Left ventricle myocardium inferior (tissue), 1 donor: ENCODE data around the gene LEFTY2. TPM values are rescaled to one million over a fixed set of nuclear protein-coding genes. Genes with fewer than 3 reads are reported as not detected.

ENCODE experiments used
- DNase-seq: peaks from one replicate; pipeline ENCODE4 v3.0.0-alpha.2; 2020
- H3K27ac ChIP-seq: fragments of 200-600 bp; replicated peaks from 2 replicates; pipeline ENCODE4 v1.8.0; 2021
- H3K27me3 ChIP-seq: fragments of 200-600 bp; 2 replicates; pipeline ENCODE4 v1.8.0; 2021; ENCODE audit warnings: low read depth
- H3K36me3 ChIP-seq: fragments of 200-600 bp; 2 replicates; pipeline ENCODE4 v1.8.0; 2021
- H3K4me1 ChIP-seq: fragments of 200-600 bp; 2 replicates; pipeline ENCODE4 v1.8.0; 2021
- H3K4me3 ChIP-seq: fragments of 200-600 bp; 2 replicates; pipeline ENCODE4 v1.8.0; 2021; ENCODE audit warnings: mild to moderate bottlenecking, moderate library complexity
- H3K9me3 ChIP-seq: fragments of 200-600 bp; replicated peaks from 2 replicates; pipeline ENCODE4 v1.8.0; 2021
- CTCF ChIP-seq: fragments of 200-600 bp; IDR thresholded peaks from 2 replicates; pipeline ENCODE4 v1.8.0; 2021; ENCODE audit warnings: antibody characterized with exemption, mild to moderate bottlenecking, borderline replicate concordance
- intact Hi-C: fragments of 100-400 bp; cut with micrococcal nuclease; formaldehyde crosslinking; loops from one replicate; pipeline ENCODE4 v1.11.0; 2022
- total RNA-seq: library from RNA; stranded (reverse); fragmentation: NEBNext Ultra II Directional; extraction: Animal tissue kit (Norgen Biotek cat#: 25700); gene quantifications from one replicate; pipeline ENCODE4 v1.2.1, GENCODE V29; 2021
- donor health status: DM: no; HTN: yes; CAD: no; lungs with severe emphysema.

The LEFTY2 gene
- total RNA-seq, 1 donor from 2014 or later: 0.69 TPM

GRCh38 chr1:225949041-225949440, 8.0 kb upstream of the LEFTY2 start:
- Histone ChIP-seq H3K27me3 (peaks cover 30% of the 10 kb centered on the region), H3K4me1 (no peaks in the 10 kb centered on the region), H3K27ac (no peak overlapping the region), H3K9me3 (no peaks in the 10 kb centered on the region), H3K4me3 (no peak overlapping the region), H3K36me3 (no peaks in the 10 kb centered on the region)
- no peak for DNase-seq
- no peak for TF ChIP-seq CTCF
- intact Hi-C loops: no loop called here

- no peaks in the 10 kb centered on the region for H3K36me3 ChIP-seq
- H3K9me3 ChIP-seq: no peaks in the 10 kb centered on the region
- H3K4me3 ChIP-seq: no peak overlapping the region
- peaks cover 23% of the 10 kb centered on the region for H3K27me3 ChIP-seq
- intact Hi-C loops: no loop called here
- peaks cover 12% of the 10 kb centered on the region for H3K4me1 ChIP-seq
- TF ChIP-seq CTCF: no peak
- no peak for DNase-seq
- no peak overlapping the region for H3K27ac ChIP-seq
Observed at GRCh38 chr1:225946803-225947202, 5.8 kb upstream of the LEFTY2 start.

- TF ChIP-seq CTCF: no peak
- Histone ChIP-seq H3K27ac (no peak overlapping the region), H3K4me1 (peaks cover 18% of the 10 kb centered on the region), H3K4me3 (no peak overlapping the region), H3K27me3 (peaks cover 18% of the 10 kb centered on the region), H3K9me3 (no peaks in the 10 kb centered on the region), H3K36me3 (no peaks in the 10 kb centered on the region)
- intact Hi-C loops: no loop called here
- no peak for DNase-seq
Observed at GRCh38 chr1:225946082-225946620, 5.1 kb upstream of the LEFTY2 start.

DNA sequence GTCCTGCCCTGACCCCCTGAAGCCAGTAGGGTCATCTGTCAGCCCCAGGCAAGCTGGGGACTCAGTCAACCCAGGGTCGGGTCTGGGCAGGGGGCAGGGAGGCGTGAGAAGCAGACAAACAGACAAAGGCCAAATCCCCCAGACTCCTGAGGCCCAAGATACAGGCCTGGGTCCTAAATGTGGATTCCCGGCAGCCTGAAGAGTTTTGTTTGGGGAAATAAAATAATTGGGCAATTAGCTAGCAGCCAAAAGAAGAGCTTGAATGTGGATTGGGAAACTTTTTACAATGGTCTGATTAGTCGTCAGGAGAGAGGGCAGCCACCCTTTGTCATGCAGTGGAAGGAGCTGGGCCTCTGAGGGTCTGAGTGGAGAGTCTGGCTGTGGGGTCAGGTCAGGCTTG, 4.5 kb upstream of the LEFTY2 start:
- intact Hi-C loops: no loop called here
- H3K9me3 ChIP-seq: no peaks in the 10 kb centered on the region
- no peak overlapping the region for H3K4me3 ChIP-seq
- peaks cover 24% of the 10 kb centered on the region for H3K4me1 ChIP-seq
- H3K27ac ChIP-seq: no peak overlapping the region
- no peak for DNase-seq
- H3K27me3 ChIP-seq: peaks cover 13% of the 10 kb centered on the region
- TF ChIP-seq CTCF: no peak
- H3K36me3 ChIP-seq: no peaks in the 10 kb centered on the region

DNA sequence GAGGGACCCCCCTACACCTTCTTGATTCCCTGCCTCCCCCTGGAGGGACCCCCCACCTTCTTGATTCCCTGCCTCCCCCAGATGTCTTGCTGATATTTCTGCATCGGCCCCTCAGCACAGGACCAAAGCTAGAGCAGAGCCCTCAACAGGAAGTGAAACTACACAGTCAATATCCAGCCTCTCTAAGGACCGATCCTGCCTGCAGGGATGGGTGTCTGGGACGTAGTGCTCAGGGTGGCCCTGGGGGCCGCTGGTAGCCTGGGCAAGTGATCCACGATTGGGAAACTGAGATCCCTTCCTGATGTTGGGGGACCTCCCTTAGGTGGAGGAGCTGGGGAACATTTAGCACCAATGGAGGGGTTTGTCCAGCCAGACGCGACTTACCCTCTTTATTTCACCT, 3.9 kb upstream of the LEFTY2 start:
- H3K27me3 ChIP-seq: peaks cover 7% of the 10 kb centered on the region
- no peak overlapping the region for H3K4me3 ChIP-seq
- no peak for TF ChIP-seq CTCF
- H3K27ac ChIP-seq: no peak overlapping the region
- intact Hi-C loops: no loop called here
- H3K36me3 ChIP-seq: no peaks in the 10 kb centered on the region
- peaks cover 30% of the 10 kb centered on the region for H3K4me1 ChIP-seq
- DNase-seq: no peak
- no peaks in the 10 kb centered on the region for H3K9me3 ChIP-seq
